OCI-M2 (cell line): Measurements from ENCODE around the gene MLLT3.
"Not testable (repeated sequence)": the region's sequence is repeated elsewhere in the genome, so short reads cannot be mapped to it uniquely, and the experiment has no call there.

Experiments
- DNase-seq: peaks from one replicate; lab custom pipeline; 2025; ENCODE audit not compliant: unreplicated experiment; lab: John Stamatoyannopoulos, UW

The MLLT3 gene

DNA sequence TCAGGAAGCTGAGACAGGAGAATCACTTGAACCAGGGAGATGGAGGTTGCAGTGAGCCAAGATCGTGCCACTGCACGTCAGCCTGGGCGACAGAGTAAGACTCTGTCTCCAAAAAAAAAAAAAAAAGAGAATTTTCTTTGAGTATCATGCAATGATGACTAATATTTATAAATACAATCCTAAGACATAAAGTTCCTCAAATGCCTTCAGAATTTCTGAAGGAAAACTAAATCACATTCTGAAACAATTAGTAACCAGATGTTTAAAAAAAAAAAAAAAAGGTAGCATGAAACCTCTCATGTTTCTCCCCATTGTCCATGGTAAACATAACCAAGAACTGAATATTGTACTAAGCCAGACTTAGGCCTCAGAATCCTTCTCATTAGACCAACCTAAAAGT, 23.1 kb downstream of the MLLT3 start:
- DNase-seq: no peak

- no peak for DNase-seq
Measured at GRCh38 chr9:20598367-20598766, 23.9 kb downstream of the MLLT3 start.

GRCh38 chr9:20597862-20598261, 24.4 kb downstream of the MLLT3 start:
- no peak for DNase-seq

- no peak for DNase-seq
Measured at GRCh38 chr9:20594608-20595007, 27.7 kb downstream of the MLLT3 start.

DNA sequence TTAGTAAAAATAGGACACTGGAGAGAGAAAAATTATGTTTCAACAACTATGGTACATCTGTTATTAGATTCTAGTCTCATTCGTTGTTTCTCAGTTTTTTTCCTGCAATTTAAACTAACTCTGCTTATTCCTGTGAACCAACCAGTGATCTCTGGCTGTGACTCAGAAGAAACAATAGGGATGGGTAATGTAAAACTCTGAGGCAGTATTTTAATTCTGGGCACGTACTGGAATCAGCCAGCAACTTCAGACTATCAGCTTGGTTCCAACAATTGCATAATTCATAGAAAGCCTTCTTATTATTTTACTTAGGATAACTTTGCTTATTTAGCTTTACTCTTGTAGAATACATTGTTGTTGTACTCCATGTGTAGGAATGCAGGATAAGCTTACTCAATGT, 28.8 kb downstream of the MLLT3 start:
- no peak for DNase-seq

GRCh38 chr9:20593105-20593504, 29.2 kb downstream of the MLLT3 start:
- no peak for DNase-seq

DNA sequence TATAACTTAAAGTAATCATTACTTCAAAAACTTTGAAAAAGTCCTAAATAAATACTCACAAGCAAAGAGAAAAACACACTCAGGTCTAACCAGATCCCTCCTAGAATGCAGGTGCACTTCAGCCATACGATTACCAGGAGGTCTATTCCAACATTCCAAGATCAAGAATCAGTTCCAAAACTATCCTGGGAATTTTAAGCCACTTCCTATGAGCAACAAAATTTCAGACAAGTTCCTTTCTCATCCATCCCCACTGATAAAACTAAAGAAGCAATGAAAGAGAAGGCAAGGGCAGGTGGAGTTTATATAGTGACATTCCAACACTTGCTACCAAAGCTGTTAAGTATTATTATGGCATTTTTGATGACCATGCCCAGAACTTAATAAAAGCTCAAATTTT, 29.6 kb downstream of the MLLT3 start:
- no peak for DNase-seq

DNA sequence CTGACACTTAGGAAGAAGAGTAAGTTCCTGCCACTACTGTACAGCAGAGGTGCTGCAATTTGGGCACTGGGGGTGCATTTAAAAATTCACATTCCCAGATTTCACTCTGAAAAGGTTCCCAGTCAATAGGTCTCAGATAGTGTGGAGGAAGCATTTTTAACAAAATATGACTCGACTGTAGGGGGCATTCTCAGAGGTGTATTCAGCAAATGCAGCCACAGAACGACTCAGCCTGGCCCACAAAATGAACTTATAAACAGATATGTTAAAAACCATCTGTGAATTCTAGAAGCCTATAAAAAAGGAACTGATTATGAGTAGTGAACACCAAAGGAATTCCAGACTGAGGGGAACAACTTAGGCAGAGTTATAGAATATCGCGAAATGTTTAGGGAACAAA, 31.1 kb downstream of the MLLT3 start:
- DNase-seq: no peak

DNA sequence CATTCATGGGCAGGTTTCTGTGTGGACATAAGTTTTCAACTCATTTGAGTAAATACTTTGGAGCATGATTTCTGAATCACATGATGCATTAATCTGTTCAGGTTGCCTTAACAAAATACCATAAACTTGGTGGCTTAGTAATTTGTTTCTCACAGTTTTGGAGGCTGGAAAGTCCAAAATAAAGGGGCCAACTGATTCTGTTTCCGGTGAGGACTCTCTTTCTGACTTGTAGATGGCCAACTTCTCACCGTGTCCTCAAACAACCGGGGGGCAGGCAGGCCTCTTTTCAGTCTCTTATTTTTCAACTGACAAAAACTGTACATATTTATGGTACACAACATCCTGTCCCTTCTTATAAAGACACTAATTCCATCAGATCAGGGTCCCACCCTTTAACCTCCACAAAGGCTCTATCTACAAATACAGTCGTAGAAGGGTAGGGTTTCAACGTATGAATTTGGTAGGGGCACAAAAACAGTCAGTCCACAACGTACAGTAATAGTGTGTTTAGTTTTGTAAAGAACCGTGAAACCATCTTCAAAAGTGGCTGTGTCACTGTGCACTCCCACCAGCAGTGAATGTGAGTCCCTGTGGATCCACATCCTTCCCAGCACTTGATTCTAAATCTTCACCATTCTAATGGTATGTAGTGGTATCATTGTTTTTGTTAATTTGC, 37.2 kb downstream of the MLLT3 start:
- DNase-seq: no peak

DNA sequence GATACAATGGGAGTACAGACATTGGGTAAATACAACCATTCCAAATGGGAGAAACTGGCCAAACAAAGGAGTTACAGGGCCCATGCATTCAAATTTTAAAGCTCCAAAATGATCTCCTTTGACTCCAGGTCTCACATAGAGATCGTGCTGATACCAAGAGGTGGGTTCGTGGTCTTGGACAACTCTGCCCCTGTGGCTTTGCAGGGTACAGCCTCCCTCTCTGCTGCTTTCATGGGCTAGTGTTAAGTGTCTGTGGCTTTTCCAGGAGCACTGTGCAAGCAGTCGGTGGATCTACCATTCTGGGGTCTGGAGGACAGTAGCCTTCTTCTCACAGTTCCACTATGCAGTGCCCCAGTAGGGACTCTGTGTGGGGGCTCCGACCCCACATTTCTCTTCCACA, 39.2 kb downstream of the MLLT3 start:
- DNase-seq: not testable (repeated sequence)

- no peak for DNase-seq
Measured at GRCh38 chr9:20582150-20582549, 40.1 kb downstream of the MLLT3 start.

DNA sequence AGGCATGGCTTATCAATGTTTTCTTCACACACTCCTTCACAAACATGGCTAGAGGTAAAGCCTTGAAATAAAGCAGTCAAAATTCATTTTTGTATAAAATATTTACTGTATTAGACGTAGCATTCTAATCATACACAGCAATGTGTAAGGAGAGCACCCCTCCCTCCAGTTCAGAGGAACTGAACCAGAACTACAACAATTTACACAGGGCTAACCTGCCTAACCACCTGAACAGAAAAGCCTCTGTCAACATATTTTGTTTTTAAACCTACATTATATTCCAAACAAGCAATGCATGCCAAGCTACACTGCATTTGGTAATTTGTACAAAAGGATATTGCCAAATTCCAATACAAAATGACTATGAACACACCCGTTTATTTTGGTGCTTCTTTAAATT, 41.6 kb downstream of the MLLT3 start:
- no peak for DNase-seq

GRCh38 chr9:20579524-20580314, 42.6 kb downstream of the MLLT3 start:
- no peak for DNase-seq

DNA sequence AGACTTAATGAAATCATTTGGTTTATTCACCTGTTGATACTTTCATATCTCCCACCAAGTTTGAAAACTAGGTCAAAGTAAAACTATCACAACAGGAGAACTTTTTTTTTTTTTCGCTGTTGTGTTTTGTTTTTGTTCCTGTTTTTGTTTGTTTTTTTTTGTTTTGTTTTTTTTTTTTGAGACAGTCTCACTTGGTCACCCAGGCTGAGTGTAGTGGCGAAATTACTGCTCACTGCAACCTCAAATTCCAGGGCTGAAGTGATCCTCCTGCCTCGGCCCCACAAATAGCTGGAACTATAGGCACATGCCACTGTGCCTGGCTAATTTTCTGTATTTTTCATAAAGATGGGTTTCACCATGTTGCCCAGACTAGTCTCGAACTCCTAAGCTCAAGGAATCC, 49.3 kb downstream of the MLLT3 start:
- no peak for DNase-seq

DNA sequence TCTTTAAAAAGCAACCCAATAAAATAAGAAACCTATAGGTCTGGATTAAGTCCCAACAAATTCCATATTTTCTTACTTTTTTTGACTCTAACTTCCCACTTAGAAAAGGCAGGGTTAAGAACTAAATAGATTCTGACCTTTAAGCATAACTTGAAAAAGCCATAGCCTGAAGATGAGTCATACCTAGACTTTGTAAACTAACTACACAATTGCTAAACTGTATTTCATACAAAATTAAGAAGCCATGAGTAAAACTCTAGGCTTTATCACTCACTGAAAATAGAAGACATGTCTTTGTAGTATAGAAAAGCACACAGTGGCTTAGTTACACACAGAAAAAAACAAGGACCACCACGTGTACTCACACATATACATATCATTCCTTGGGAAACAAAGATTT, 51.5 kb downstream of the MLLT3 start:
- DNase-seq: no peak

GRCh38 chr9:20570087-20570486, 52.2 kb downstream of the MLLT3 start:
- no peak for DNase-seq

- no peak for DNase-seq
Measured at GRCh38 chr9:20569525-20569924, 52.8 kb downstream of the MLLT3 start.

DNA sequence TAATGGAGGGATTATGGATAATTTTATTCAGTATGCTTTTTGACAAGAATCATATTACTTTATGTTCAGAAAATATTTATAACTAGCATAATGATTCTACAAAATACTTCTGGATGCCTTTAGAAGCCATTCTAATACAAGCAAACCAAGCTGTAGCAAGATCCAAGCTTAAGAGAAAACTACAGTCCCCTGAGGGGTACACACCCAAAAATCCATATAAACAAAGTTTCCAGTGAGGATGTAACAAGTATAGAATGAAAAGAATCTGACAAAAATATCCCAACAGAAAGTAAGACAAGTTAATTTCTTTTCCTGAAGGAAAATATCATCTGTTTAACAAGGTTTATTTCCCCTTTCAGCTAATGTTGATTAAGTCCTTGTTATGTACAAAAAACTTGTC, 53.9 kb downstream of the MLLT3 start:
- no peak for DNase-seq

DNA sequence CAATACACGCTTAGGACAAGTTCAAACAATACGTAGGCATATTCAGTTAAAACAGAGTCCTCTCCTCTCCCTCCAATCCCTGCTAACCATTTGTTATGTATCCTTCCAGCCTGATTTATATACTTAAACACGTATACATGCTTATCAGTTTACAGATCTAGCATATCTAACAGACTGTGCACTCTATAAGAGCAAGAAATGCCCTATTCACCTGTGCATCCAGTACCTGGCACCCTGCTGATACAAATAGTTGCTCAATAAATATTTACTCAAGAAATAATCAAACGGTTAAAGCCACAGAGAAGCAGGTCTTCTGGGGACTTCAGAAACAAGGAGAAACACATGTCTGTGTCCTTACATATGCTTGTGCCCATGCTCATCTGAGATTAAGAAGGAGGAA, 55.9 kb downstream of the MLLT3 start:
- no peak for DNase-seq

DNA sequence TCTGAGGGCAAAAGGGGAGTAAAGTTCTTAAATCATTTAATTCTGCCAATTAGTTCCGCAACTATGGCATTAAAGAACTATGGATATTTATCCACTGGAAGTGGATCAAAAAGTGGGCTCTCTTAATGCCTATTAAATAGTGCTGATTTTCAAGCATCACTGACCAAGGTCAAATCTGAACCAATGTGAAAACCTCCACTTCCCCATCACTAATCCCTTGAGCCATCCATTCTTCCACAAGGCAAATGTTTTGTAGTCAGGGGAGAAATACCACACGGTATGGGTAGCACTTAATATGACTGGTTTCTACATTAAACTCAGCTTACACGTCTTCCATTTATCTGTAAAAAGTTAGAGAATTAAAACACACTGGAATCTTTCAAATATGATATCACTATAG, 57.6 kb downstream of the MLLT3 start:
- no peak for DNase-seq

DNA sequence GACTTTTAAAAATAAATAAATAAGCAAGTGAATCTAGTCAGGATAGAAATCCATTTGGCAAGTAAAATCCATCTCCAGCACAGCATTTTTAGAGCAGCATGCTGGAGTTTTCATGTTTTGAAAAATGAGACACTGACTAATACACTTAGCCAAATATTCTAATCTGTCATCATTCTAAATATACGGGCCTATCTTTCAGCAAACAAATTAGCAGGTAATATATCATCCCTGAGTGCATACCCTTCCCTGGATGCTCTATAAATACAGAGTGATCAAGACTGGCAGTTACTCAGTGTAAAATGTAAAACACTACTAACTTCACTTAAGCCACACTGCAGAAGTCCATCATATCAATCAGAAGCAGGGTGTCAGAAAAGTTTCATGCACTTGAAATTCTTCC, 58.4 kb downstream of the MLLT3 start:
- no peak for DNase-seq

- no peak for DNase-seq
Measured at GRCh38 chr9:20562051-20562450, 60.2 kb downstream of the MLLT3 start.

GRCh38 chr9:20561531-20561930, 60.8 kb downstream of the MLLT3 start:
- DNase-seq: no peak
